ENCODE data around the gene ANAPC4. TPM values are rescaled to one million over a fixed set of nuclear protein-coding genes. Genes with fewer than 3 reads are reported as not detected.
A peak's percentile ranks its signal among the peaks of the same experiment; 100 is the strongest.

ANAPC4 gene
- total and polyA plus RNA-seq, 2 of the 13 experiments (the other 11 are each of a cell fraction or from before 2014, with no cell fraction given): 14.5 to 30.2 TPM

- TF ChIP-seq LCORL (IDR thresholded peaks at IDR 0.05): no peak
- peak; percentile 32; the same call in 1 of the 2 replicates for TF ChIP-seq LCORL (CRISPR knock-in tag; IDR thresholded peaks at IDR 0.05)
- TF ChIP-seq ZNF12 (CRISPR knock-in tag; IDR thresholded peaks at IDR 0.05): no peak
- TF ChIP-seq CEBPB (IDR thresholded peaks at IDR 0.05; ENCODE audit: borderline replicate concordance, low read depth, low read length): peak; percentile 91
- no peak for TF ChIP-seq ZNF44 (CRISPR knock-in tag; IDR thresholded peaks at IDR 0.05)
- TF ChIP-seq GTF3A (CRISPR knock-in tag; conservative IDR thresholded peaks at IDR 0.05): no peak
- no peak for TF ChIP-seq MAF1 (CRISPR knock-in tag; IDR thresholded peaks at IDR 0.05; ENCODE audit: borderline replicate concordance)
These were observed 29.1 kb downstream of the ANAPC4 start (continued) for GRCh38 chr4:25406081-25406692.

DNA sequence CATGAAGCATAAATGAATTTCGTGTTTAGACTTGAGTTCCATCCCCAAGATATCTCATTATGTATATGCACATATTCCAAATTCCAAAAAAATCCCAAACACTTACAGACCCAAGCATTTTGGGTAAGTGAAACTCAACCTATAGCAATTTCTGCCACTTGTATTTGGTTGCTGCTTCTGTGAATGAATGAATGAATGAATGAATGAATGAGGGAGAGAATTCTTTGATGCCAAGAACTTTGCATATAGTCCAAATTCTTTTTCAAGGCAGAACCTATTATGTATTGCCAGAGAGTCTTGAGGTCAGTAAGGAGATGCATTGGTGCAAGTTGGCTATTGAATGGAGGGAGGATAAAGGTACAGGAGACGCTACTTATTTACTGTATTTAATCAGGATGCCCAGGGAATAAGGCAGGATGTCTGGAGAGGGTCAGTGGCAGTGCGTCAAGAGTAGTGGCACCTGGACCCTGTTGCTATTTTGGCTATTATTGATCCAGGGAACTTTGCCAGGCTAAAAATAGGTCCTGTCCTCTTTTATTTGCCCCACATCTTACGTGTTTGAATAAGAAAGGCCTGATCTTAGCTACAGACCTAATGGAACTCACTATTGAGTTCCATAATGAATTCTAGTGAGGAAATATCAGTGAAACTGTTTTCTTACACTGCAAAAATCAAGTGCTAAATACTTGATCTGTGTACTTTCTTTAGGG is 33.9 kb downstream of the ANAPC4 start:
- no peak for DNase-seq (ENCODE audit: low spot score)
- Histone ChIP-seq H3K27ac (ENCODE audit: extremely low read length, insufficient read depth, low read length) (no peak overlapping the region), H3K9me3 (ENCODE audit: low read length) (no peaks in the 10 kb centered on the region), H3K36me3 (replicated peaks in 1 of 2; ENCODE audit: control insufficient read depth in 1 of 2, insufficient read depth in 2 of 2, low read length in 2 of 2) (peaks cover 8 to 61% of the 10 kb centered on the region in 2 experiments), H4K20me1 (ENCODE audit: insufficient read depth, low read length) (no peaks in the 10 kb centered on the region), H3K27me3 (ENCODE audit: control insufficient read depth in 1 of 2, insufficient read depth in 2 of 2, low read length in 2 of 2) (no peaks in the 10 kb centered on the region), H3K9ac (ENCODE audit: insufficient read depth, low read depth, low read length) (no peak overlapping the region), H2AFZ (ENCODE audit: low read length) (no peak overlapping the region), H3K4me2 (ENCODE audit: low read depth, low read length) (no peak overlapping the region), H3K4me3 (replicated peaks in 1 of 3; ENCODE audit: insufficient read depth in 1 of 3, low read depth in 2 of 3, low read length in 3 of 3) (no peak overlapping the region), H3K79me2 (ENCODE audit: insufficient read depth, low read length) (no peaks in the 10 kb centered on the region), H3K4me1 (ENCODE audit: insufficient read depth, low read length) (peaks cover 7% of the 10 kb centered on the region)
- FAIRE-seq: no peak
- ChIA-PET POLR2A (no interaction called here), CTCF (ENCODE audit: low intra/inter-chr PET ratio, low total read pairs) (no interaction called here)
- in situ Hi-C loops (cut with HindIII; ENCODE audit: extremely low pct_ligation_motif_present, low pct_unique_long_range_greater_than_20kb) (no loop called here), intact Hi-C loops (cut with micrococcal nuclease; ENCODE audit: unreplicated experiment) (no loop called here)
- no TSS peak for BruUV-seq (replicated peaks)
- 96% methylated on average over 4 of the region's 4 CpGs for WGBS (ENCODE audit: low lambda C conversion rate)
- ATAC-seq: no peak
- TF ChIP-seq ZIK1 (CRISPR knock-in tag; IDR thresholded peaks at IDR 0.05; ENCODE audit: borderline replicate concordance, low read depth) (no peak), NFE2 (CRISPR knock-in tag; IDR thresholded peaks at IDR 0.05) (no peak), SETDB1 (CRISPR knock-in tag; IDR thresholded peaks at IDR 0.05; ENCODE audit: borderline replicate concordance) (no peak), ATF1 (CRISPR knock-in tag; IDR thresholded peaks at IDR 0.05) (no peak)
- TF ChIP-seq, protein P1, sequence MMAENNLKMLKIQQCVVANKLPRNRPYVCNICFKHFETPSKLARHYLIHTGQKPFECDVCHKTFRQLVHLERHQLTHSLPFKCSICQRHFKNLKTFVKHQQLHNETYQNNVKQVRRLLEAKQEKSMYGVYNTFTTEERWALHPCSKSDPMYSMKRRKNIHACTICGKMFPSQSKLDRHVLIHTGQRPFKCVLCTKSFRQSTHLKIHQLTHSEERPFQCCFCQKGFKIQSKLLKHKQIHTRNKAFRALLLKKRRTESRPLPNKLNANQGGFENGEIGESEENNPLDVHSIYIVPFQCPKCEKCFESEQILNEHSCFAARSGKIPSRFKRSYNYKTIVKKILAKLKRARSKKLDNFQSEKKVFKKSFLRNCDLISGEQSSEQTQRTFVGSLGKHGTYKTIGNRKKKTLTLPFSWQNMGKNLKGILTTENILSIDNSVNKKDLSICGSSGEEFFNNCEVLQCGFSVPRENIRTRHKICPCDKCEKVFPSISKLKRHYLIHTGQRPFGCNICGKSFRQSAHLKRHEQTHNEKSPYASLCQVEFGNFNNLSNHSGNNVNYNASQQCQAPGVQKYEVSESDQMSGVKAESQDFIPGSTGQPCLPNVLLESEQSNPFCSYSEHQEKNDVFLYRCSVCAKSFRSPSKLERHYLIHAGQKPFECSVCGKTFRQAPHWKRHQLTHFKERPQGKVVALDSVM (CRISPR knock-in tag; IDR thresholded peaks at IDR 0.05): no peak
- TF ChIP-seq, protein P2, sequence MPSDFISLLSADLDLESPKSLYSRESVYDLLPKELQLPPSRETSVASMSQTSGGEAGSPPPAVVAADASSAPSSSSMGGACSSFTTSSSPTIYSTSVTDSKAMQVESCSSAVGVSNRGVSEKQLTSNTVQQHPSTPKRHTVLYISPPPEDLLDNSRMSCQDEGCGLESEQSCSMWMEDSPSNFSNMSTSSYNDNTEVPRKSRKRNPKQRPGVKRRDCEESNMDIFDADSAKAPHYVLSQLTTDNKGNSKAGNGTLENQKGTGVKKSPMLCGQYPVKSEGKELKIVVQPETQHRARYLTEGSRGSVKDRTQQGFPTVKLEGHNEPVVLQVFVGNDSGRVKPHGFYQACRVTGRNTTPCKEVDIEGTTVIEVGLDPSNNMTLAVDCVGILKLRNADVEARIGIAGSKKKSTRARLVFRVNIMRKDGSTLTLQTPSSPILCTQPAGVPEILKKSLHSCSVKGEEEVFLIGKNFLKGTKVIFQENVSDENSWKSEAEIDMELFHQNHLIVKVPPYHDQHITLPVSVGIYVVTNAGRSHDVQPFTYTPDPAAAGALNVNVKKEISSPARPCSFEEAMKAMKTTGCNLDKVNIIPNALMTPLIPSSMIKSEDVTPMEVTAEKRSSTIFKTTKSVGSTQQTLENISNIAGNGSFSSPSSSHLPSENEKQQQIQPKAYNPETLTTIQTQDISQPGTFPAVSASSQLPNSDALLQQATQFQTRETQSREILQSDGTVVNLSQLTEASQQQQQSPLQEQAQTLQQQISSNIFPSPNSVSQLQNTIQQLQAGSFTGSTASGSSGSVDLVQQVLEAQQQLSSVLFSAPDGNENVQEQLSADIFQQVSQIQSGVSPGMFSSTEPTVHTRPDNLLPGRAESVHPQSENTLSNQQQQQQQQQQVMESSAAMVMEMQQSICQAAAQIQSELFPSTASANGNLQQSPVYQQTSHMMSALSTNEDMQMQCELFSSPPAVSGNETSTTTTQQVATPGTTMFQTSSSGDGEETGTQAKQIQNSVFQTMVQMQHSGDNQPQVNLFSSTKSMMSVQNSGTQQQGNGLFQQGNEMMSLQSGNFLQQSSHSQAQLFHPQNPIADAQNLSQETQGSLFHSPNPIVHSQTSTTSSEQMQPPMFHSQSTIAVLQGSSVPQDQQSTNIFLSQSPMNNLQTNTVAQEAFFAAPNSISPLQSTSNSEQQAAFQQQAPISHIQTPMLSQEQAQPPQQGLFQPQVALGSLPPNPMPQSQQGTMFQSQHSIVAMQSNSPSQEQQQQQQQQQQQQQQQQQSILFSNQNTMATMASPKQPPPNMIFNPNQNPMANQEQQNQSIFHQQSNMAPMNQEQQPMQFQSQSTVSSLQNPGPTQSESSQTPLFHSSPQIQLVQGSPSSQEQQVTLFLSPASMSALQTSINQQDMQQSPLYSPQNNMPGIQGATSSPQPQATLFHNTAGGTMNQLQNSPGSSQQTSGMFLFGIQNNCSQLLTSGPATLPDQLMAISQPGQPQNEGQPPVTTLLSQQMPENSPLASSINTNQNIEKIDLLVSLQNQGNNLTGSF (CRISPR knock-in tag; IDR thresholded peaks at IDR 0.05): no peak
- TF ChIP-seq, protein P3, sequence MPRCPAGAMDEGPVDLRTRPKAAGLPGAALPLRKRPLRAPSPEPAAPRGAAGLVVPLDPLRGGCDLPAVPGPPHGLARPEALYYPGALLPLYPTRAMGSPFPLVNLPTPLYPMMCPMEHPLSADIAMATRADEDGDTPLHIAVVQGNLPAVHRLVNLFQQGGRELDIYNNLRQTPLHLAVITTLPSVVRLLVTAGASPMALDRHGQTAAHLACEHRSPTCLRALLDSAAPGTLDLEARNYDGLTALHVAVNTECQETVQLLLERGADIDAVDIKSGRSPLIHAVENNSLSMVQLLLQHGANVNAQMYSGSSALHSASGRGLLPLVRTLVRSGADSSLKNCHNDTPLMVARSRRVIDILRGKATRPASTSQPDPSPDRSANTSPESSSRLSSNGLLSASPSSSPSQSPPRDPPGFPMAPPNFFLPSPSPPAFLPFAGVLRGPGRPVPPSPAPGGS (CRISPR knock-in tag; IDR thresholded peaks at IDR 0.05): no peak
